Measurements from ENCODE around the gene TMED1.
A peak's percentile ranks its signal among the peaks of the same experiment; 100 is the strongest.
"Not testable (repeated sequence)": the region's sequence is repeated elsewhere in the genome, so short reads cannot be mapped to it uniquely, and the experiment has no call there.

The TMED1 gene

GRCh38 chr19:10835754-10836478 lies at the start of gene TMED1:
Gene TMED1 (minus strand): TSS chr19:10836212. CDS start chr19:10836191, 21 bp downstream.
- DNase-seq (ENCODE audit: low read depth), result peak; percentile 89

DNA sequence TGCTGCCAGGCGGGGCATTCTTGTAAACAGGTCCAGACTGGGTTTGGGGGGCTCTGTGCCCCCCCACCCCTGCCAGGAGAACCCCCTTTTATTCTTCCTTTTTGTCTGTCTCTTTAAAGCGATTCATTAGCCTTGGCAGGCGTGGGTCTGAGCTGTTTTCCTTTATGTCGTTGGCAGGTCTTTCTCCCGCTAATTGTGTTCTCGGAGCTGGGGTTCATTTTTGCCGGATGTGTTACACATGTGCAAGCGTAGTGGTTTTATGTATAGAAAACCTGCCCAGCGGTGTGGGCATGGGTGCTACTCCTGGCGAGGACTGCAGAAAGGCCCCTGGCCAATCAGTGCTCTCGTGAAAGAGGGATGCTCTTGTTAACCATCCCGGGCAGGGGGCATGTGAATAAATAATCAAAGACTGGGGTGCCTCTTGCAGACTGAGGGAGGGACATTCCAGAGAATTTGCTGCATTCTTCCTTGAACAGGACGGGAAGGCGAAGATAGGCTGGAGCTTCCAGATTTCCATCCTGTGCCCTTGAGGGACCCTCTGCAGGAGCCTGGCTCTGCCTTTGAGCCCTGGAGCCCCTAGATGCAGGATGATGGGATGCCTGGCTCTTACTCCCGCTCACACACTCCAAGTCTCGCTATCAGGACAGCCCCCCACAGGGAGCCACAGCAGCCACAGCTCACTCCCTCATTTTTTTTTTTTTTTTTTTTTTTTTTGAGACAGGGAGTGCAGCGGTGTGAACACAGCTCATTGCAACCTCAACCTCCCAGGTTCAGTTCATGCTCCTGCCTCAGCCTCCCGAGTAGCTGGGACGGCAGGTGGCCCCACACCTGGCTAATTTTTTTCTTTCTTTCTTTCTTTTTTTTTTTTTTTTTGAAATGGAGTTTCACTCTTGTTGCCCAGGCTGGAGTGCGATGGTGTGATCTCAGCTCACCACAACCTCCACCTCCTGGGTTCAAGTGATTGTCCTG lies 49.5 kb upstream of the TMED1 start:
- DNase-seq (ENCODE audit: low read depth), result no peak

GRCh38 chr19:10884274-10884673 lies 48.3 kb upstream of the TMED1 start:
- DNase-seq (ENCODE audit: low read depth), result no peak

- no peak for DNase-seq (ENCODE audit: low read depth)
Observed at GRCh38 chr19:10882108-10882457, 46.1 kb upstream of the TMED1 start.

- no peak for DNase-seq (ENCODE audit: low read depth)
Observed at GRCh38 chr19:10881403-10882107, 45.5 kb upstream of the TMED1 start.

GRCh38 chr19:10878253-10878652 lies 42.2 kb upstream of the TMED1 start:
- no peak for DNase-seq (ENCODE audit: low read depth)

- DNase-seq (ENCODE audit: low read depth), result not testable (repeated sequence)
Observed at GRCh38 chr19:10877608-10878007, 41.6 kb upstream of the TMED1 start.

DNA sequence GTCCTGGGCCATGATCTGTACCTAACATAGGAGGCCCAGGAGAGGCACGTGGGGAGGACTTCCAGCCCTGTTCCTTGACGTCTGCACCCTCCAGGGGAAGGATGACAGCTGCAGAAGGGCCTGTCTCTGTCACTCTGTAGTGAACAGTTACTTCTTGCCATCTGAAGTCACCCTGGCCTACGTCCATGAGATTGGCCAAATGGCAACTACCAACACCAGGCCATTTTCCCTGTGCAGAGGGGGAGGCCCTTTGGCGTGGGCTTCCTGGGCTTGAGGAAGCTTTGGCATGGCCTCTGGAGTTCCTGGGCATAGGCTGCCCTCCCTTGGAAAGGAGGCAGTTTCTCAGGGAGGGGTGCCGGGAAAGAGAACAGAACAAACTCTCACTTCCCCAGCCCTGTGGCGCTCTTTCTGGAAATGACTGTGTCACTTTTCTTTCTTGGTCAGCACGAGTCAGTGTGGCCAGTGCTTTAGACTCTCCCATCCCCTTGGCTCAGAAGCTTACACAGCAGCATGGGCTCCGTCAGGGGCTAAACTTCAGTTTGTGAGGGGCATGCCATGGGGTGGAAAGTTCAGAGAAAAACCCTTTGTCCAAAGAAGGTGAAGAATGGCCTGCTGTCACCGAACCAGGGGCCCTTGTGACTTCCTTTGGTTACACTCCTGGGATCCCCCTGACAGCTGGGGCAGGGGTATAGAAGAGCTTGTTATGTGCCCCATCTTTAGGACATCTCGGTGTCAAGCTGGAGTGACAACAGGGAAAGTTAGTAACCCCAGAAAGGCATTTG lies 40.6 kb upstream of the TMED1 start:
- no peak for DNase-seq (ENCODE audit: low read depth)

GRCh38 chr19:10874024-10874423 lies 38.0 kb upstream of the TMED1 start:
- no peak for DNase-seq (ENCODE audit: low read depth)

DNA sequence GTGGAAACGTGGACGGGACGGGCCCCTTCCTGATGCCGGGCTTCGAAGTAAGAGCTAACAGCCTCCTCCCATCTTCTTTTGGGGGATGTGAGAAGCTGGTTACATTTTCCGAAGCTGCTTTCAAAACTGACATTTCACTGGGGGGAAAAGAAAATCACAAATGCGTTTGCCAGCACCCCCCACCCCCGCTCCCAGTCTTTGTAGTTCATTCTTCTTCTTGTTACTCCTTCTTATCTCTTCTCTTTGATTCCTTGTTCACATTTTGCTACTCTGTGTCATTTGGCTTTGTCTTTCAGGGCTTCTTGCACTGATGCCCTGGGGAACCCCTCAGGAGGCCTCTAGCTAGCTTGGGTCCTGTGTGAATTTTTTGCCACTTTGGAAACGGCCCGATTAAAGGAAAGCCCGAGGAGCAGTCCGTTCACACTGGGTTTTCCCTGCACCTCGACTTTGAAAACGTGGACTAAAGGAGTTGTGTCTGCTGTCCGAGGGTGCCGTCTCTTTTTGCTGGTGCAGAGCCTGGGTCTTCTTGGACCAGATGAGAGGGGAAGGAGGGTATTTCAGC lies 36.6 kb upstream of the TMED1 start:
- peak; percentile 30 for DNase-seq (ENCODE audit: low read depth)

DNA sequence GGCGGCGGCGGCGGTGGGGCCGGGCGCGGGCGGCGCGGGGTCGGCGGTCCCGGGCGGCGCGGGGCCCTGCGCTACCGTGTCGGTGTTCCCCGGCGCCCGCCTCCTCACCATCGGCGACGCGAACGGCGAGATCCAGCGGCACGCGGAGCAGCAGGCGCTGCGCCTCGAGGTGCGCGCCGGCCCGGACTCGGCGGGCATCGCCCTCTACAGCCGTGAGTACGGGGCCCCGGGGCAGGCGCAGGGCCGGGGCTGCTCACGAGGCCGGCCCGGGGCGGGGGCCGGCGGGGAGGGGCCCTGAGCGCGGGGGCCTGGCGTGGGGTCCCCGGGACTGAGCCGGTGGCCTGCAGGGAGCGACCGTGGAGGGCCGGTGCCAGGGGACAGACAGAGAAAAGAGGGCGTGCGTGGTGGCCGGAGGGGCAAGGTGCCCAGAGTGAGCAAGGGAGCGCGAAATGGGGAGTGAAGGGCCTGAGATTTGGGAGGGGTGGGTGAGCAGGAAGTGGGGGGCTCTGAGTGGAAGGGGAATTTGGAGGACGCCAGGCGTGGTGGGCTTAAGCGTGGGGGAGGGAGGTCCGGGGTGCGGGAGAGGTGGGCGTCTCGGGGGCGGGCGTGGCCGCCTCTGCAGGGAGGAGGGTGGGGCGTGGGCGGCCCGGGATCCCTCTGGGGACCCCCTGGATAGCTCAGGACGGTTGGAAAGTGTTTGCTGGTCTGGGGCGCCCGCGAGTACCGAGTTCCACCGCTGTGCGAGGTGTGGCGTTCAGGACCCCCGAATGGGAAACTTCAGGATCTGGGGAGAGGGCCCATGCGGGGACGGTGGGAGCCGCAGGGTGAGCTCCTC lies 35.9 kb upstream of the TMED1 start:
- DNase-seq (ENCODE audit: low read depth), result peak; percentile 9

GRCh38 chr19:10870955-10871603 lies 35.1 kb upstream of the TMED1 start, which contains the start of gene CARM1:
Gene CARM1 (plus strand): TSS chr19:10871553. CDS start chr19:10871703, 150 bp downstream.
- DNase-seq (ENCODE audit: low read depth), result peak; percentile 99

GRCh38 chr19:10870501-10870954 lies 34.5 kb upstream of the TMED1 start:
- DNase-seq (ENCODE audit: low read depth), result no peak

DNA sequence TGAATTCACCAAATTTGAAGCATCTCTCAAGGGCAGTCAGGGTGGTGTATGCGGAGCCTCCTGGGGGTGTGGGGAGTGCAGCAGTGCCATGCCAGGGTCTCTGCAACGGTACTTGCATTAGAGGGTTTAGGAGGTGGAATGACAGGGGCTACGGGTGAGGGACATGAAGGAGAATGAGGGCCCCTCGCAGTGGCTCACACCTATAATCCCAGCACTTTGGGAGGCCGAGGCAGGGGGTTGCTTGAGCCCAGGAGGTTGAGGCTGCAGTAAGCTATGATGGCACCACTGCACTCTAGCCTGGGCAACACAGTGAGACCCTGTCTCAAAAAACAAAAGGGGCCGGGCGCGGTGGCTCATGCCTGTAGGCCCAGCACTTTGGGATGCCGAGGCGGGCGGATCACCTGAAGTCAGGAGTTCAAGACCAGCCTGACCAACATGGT lies 33.9 kb upstream of the TMED1 start:
- not testable (repeated sequence) for DNase-seq (ENCODE audit: low read depth)

DNA sequence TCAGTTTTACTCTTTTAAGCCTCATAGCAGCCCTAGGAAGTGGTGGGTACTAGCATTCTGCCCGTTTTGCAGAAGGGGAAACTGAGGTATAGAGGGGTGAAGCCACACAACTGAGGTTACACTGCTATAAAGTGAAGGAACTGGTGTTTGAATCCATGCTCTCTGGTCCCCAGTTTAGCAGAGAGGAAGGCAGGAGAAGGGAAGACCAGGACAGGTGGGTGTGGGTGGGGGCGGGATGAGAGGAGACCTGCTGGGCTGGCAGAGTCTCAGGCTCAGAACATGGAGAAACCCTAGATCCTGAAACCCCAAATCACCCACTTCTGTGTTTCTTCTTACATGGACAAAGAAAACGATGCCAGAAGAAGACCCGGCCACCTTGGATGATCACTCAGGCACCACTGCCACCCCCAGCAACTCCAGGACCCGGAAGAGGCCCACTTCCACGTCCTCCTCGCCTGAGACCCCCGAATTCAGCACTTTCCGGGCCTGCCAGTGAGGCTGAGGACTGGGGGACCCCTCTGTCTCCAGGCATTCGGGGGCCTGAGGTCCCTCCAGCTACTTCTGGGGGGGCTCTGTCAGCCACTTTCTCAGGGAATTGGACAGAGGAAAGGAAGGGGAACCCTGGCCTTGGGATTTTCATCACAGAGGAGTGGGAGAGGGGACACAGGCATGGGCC lies 33.0 kb upstream of the TMED1 start:
- no peak for DNase-seq (ENCODE audit: low read depth)

DNA sequence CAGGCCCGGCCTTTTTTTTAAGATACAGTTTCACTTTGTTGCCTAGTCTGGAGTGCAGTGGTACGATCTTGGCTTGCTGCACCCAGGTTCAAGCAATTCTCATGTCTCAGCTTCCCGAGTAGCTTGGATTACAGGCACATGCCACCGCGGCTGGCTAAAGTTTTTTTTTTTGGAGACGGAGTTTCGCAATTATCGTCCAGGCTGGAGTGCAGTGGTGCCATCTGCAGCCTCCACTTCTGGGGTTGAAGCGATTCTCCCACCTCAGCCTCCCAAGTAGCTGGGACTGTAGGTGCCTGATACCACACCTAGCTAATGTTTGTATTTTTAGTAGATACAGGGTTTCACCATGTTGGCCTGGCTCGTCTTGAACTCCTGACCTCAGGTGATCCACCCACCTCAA lies 30.5 kb upstream of the TMED1 start:
- DNase-seq (ENCODE audit: low read depth), result no peak

DNA sequence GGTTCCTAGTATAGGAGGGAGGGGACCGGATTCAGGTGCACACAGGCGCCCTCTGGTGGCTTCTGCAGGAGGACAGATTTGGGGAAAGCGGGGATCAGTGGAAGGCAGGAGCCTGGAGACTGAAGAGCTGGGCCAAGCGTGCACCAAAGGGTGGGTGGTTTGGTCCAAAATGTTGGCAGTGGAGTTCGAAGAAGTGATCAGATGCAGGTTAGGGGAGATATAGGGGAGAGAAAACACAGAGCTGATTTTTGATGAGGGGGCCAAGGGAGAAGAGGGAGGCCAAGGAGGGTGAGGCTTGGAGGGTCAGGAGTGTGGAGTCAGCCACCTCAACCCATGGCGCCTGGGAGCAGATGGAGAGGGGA lies 28.5 kb upstream of the TMED1 start:
- peak; percentile 74 for DNase-seq (ENCODE audit: low read depth)

- DNase-seq (ENCODE audit: low read depth), result no peak
Observed at GRCh38 chr19:10863107-10863717, 27.2 kb upstream of the TMED1 start.

All from stimulated activated CD4-positive, alpha-beta T cell treated with anti-CD3 and anti-CD28 coated beads, Interleukin-2, amount 100 ng/mL, for 4 hours (primary cell).